HUDEP-2 (cell line): Measurements from ENCODE around the gene GPC5.

ENCODE experiments used
- DNase-seq, 76 experiments: peaks; one replicate each; lab custom pipeline; 2025; ENCODE audit not compliant: unreplicated experiment in 76 of 76; lab: John Stamatoyannopoulos, UW

The GPC5 gene

GRCh38 chr13:91580749-91581148 lies 182.3 kb downstream of the GPC5 start:
- DNase-seq: no peak

GRCh38 chr13:91586609-91587008 lies 188.2 kb downstream of the GPC5 start:
- no peak for DNase-seq

- no peak for DNase-seq
These were observed 190.1 kb downstream of the GPC5 start for GRCh38 chr13:91588541-91588940.

- DNase-seq: peak in 1 of 76 experiments; percentile 8
These were observed 193.9 kb downstream of the GPC5 start for GRCh38 chr13:91592056-91593014.

- DNase-seq: no peak
These were observed 195.0 kb downstream of the GPC5 start for GRCh38 chr13:91593456-91593855.

GRCh38 chr13:91594061-91594460 lies 195.6 kb downstream of the GPC5 start:
- no peak for DNase-seq

GRCh38 chr13:91595677-91596076 lies 197.3 kb downstream of the GPC5 start:
- no peak for DNase-seq

GRCh38 chr13:91596842-91597241 lies 198.4 kb downstream of the GPC5 start:
- DNase-seq: no peak

- no peak for DNase-seq
These were observed 200.2 kb downstream of the GPC5 start for GRCh38 chr13:91598655-91599054.

GRCh38 chr13:91601273-91601672 lies 202.9 kb downstream of the GPC5 start:
- no peak for DNase-seq

- DNase-seq: no peak
These were observed 203.4 kb downstream of the GPC5 start for GRCh38 chr13:91601807-91602206.

- DNase-seq: peak in 1 of 76 experiments; percentile 1
These were observed 210.9 kb downstream of the GPC5 start for GRCh38 chr13:91609353-91609752.

- DNase-seq: peak in 17 of 76 experiments; percentile 0 to 68 (median 25)
These were observed 219.9 kb downstream of the GPC5 start for GRCh38 chr13:91618315-91618714.

- DNase-seq: no peak
These were observed 222.3 kb downstream of the GPC5 start for GRCh38 chr13:91620670-91621141.

GRCh38 chr13:91621161-91621560 lies 222.7 kb downstream of the GPC5 start:
- no peak for DNase-seq

- peak in 1 of 76 experiments; percentile 16 for DNase-seq
These were observed 223.5 kb downstream of the GPC5 start for GRCh38 chr13:91621963-91622362.

GRCh38 chr13:91622778-91623550 lies 224.5 kb downstream of the GPC5 start:
- DNase-seq: no peak

- no peak for DNase-seq
These were observed 229.7 kb downstream of the GPC5 start for GRCh38 chr13:91627952-91628739.

- DNase-seq: no peak
These were observed 232.5 kb downstream of the GPC5 start for GRCh38 chr13:91630946-91631345.

GRCh38 chr13:91632086-91632485 lies 233.7 kb downstream of the GPC5 start:
- no peak for DNase-seq

GRCh38 chr13:91639330-91639729 lies 240.9 kb downstream of the GPC5 start:
- DNase-seq: no peak
